ENCODE data around the gene MIOX. TPM values are rescaled to one million over a fixed set of nuclear protein-coding genes. Genes with fewer than 3 reads are reported as not detected.

The MIOX gene
- total and polyA plus RNA-seq, 2 of the 13 experiments (the other 11 are each of a cell fraction or from before 2014, with no cell fraction given), result 1.5 to 2.9 TPM

GRCh38 chr22:50481045-50481439 lies 5.6 kb upstream of the MIOX start (continued):
- no peak for TF ChIP-seq TEF (CRISPR knock-in tag; IDR thresholded peaks at IDR 0.05)
- TF ChIP-seq ATF4 (CRISPR knock-in tag; IDR thresholded peaks at IDR 0.05), result no peak
- TF ChIP-seq GFI1 (CRISPR knock-in tag; IDR thresholded peaks at IDR 0.05; ENCODE audit: borderline replicate concordance), result no peak
- TF ChIP-seq ZNF121 (CRISPR knock-in tag; IDR thresholded peaks at IDR 0.05), result no peak
- no peak for TF ChIP-seq ZNF549 (CRISPR knock-in tag; IDR thresholded peaks at IDR 0.05)
- TF ChIP-seq, protein P1, sequence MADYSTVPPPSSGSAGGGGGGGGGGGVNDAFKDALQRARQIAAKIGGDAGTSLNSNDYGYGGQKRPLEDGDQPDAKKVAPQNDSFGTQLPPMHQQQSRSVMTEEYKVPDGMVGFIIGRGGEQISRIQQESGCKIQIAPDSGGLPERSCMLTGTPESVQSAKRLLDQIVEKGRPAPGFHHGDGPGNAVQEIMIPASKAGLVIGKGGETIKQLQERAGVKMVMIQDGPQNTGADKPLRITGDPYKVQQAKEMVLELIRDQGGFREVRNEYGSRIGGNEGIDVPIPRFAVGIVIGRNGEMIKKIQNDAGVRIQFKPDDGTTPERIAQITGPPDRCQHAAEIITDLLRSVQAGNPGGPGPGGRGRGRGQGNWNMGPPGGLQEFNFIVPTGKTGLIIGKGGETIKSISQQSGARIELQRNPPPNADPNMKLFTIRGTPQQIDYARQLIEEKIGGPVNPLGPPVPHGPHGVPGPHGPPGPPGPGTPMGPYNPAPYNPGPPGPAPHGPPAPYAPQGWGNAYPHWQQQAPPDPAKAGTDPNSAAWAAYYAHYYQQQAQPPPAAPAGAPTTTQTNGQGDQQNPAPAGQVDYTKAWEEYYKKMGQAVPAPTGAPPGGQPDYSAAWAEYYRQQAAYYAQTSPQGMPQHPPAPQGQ (CRISPR knock-in tag; IDR thresholded peaks at IDR 0.05; ENCODE audit: borderline replicate concordance), result no peak
- no peak for TF ChIP-seq TOE1 (CRISPR knock-in tag; IDR thresholded peaks at IDR 0.05)
- TF ChIP-seq KMT2B (CRISPR knock-in tag; IDR thresholded peaks at IDR 0.05), result no peak
- TF ChIP-seq HDAC2 (CRISPR knock-in tag; IDR thresholded peaks at IDR 0.05), result no peak
- TF ChIP-seq RXRA (CRISPR knock-in tag; IDR thresholded peaks at IDR 0.05), result peak; percentile 32; the same call in 1 of the 2 replicates
- TF ChIP-seq PHF8 (CRISPR knock-in tag; IDR thresholded peaks at IDR 0.05), result no peak
- TF ChIP-seq ZNF737 (CRISPR knock-in tag; IDR thresholded peaks at IDR 0.05; ENCODE audit: borderline replicate concordance), result no peak
- TF ChIP-seq, protein P2, sequence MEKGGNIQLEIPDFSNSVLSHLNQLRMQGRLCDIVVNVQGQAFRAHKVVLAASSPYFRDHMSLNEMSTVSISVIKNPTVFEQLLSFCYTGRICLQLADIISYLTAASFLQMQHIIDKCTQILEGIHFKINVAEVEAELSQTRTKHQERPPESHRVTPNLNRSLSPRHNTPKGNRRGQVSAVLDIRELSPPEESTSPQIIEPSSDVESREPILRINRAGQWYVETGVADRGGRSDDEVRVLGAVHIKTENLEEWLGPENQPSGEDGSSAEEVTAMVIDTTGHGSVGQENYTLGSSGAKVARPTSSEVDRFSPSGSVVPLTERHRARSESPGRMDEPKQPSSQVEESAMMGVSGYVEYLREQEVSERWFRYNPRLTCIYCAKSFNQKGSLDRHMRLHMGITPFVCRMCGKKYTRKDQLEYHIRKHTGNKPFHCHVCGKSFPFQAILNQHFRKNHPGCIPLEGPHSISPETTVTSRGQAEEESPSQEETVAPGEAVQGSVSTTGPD (CRISPR knock-in tag; IDR thresholded peaks at IDR 0.05), result no peak
- TF ChIP-seq, protein P3, sequence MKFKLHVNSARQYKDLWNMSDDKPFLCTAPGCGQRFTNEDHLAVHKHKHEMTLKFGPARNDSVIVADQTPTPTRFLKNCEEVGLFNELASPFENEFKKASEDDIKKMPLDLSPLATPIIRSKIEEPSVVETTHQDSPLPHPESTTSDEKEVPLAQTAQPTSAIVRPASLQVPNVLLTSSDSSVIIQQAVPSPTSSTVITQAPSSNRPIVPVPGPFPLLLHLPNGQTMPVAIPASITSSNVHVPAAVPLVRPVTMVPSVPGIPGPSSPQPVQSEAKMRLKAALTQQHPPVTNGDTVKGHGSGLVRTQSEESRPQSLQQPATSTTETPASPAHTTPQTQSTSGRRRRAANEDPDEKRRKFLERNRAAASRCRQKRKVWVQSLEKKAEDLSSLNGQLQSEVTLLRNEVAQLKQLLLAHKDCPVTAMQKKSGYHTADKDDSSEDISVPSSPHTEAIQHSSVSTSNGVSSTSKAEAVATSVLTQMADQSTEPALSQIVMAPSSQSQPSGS (CRISPR knock-in tag; IDR thresholded peaks at IDR 0.05), result no peak
- TF ChIP-seq ZNF704 (CRISPR knock-in tag; IDR thresholded peaks at IDR 0.05; ENCODE audit: borderline replicate concordance), result no peak
- 0 out of 2 replicates have a peak, but pooled peaks have one; percentile 18 for TF ChIP-seq ZNF280B (CRISPR knock-in tag; IDR thresholded peaks at IDR 0.05; ENCODE audit: borderline replicate concordance)
- TF ChIP-seq ZNF776 (CRISPR knock-in tag; IDR thresholded peaks at IDR 0.05), result peak; percentile 47; the same call in 1 of the 2 replicates
- TF ChIP-seq, protein P4, sequence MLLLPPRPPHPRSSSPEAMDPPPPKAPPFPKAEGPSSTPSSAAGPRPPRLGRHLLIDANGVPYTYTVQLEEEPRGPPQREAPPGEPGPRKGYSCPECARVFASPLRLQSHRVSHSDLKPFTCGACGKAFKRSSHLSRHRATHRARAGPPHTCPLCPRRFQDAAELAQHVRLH (CRISPR knock-in tag; IDR thresholded peaks at IDR 0.05; ENCODE audit: borderline replicate concordance, low read depth), result no peak
- no peak for TF ChIP-seq ZNF740 (CRISPR knock-in tag; IDR thresholded peaks at IDR 0.05)
- TF ChIP-seq ZFP90 (CRISPR knock-in tag; IDR thresholded peaks at IDR 0.05; ENCODE audit: borderline replicate concordance), result no peak
